NB4 (cell line): Measurements from ENCODE around the gene OCRL.

ENCODE experiments used
- DNase-seq: peaks from one replicate; pipeline ENCODE4 v3.0.0; 2010; ENCODE audit warnings: low read depth
- H3K4me3 ChIP-seq: one replicate; pipeline ENCODE4 v1.5.1; 2011; ENCODE audit warnings: mild to moderate bottlenecking, low read depth, low read length, moderate library complexity
- CTCF ChIP-seq: IDR thresholded peaks from one replicate; pipeline ENCODE4 v1.5.1; 2012; ENCODE audit warnings: low read depth, low read length
- MAX ChIP-seq: IDR thresholded peaks from 2 replicates; pipeline ENCODE4 v1.6.1; 2011; ENCODE audit warnings: low read depth, low read length
- MYC ChIP-seq: IDR thresholded peaks from 2 replicates; pipeline ENCODE4 v1.6.1; 2011; ENCODE audit warnings: low read depth, low read length
- POLR2A ChIP-seq: IDR thresholded peaks from 2 replicates; pipeline ENCODE4 v1.6.1; 2011; ENCODE audit warnings: mild to moderate bottlenecking; ENCODE audit not compliant: insufficient read length; ENCODE audit errors: extremely low read depth

OCRL gene

GRCh38 chrX:129636175-129636681 lies 96.2 kb downstream of the OCRL start:
- no peak for DNase-seq
- TF ChIP-seq POLR2A (no peak), CTCF (no peak), MYC (no peak), MAX (no peak)
- no peak overlapping the region for H3K4me3 ChIP-seq

- DNase-seq = peak; percentile 75
- no peak overlapping the region for H3K4me3 ChIP-seq
- no peak; the same call in 1 of the 2 replicates for TF ChIP-seq MYC
- TF ChIP-seq CTCF = peak; percentile 88
Observed at GRCh38 chrX:129637217-129638109, 97.4 kb downstream of the OCRL start.

GRCh38 chrX:129638917-129639316 lies 98.9 kb downstream of the OCRL start:
- TF ChIP-seq MYC (no peak), CTCF (no peak), POLR2A (no peak), MAX (no peak)
- no peak overlapping the region for H3K4me3 ChIP-seq
- no peak for DNase-seq

- DNase-seq = no peak
- no peak overlapping the region for H3K4me3 ChIP-seq
- TF ChIP-seq MYC = no peak
- TF ChIP-seq POLR2A = no peak
- no peak for TF ChIP-seq MAX
- no peak for TF ChIP-seq CTCF
Observed at GRCh38 chrX:129640737-129641136, 100.7 kb downstream of the OCRL start.

GRCh38 chrX:129641469-129641868 lies 101.4 kb downstream of the OCRL start:
- TF ChIP-seq MYC = no peak
- no peak for TF ChIP-seq MAX
- TF ChIP-seq POLR2A = no peak
- no peak for TF ChIP-seq CTCF
- H3K4me3 ChIP-seq = no peak overlapping the region
- no peak for DNase-seq
